NCI-H1105 treated with DMSO at 0.1 percent for 48 hours (cell line): ENCODE measurements around the gene QSOX1.

Experiments used
- DNase-seq: peaks from one replicate; lab custom pipeline; 2025; lab: John Stamatoyannopoulos, UW

QSOX1 gene

GRCh38 chr1:180250883-180251509, 96.3 kb downstream of the QSOX1 start:
- DNase-seq, result no peak

DNA sequence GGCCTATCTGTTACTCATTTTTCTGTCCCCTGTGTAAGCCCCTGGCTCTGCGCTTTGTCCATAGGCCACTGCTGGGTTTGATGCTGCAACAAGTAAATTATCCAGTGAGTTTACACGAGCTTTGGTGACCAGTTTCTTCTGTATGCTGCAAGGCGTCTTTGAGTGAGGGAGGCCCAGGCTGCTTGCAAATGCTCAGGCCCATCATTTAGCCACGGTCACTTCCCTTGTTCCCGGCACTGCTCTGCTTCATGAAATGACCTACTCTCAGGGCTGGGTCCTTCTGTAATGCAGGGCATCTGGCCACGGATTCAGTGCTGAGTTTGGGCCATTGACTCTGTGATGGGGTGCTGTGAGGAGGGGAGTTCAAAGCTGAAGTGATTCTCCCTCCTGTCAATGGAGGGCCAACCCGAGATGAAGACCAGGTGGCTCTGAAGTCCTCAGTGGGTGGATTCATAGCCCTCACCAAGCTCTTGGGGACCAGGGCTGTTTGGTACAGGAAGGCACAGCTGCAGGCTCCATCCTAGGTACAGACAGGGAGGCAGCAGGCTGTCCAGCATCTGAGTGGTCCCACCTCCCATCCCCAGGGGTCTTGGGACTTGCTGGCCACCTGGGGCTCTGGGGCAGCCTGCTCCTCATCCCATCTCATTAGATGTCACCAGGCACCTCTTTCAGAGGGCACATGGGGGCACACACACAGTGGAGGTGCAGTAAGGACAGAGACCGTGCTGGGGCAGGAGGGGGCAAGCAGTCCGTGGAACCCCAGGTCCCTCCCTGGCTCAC, 97.0 kb downstream of the QSOX1 start:
- DNase-seq, result no peak

DNA sequence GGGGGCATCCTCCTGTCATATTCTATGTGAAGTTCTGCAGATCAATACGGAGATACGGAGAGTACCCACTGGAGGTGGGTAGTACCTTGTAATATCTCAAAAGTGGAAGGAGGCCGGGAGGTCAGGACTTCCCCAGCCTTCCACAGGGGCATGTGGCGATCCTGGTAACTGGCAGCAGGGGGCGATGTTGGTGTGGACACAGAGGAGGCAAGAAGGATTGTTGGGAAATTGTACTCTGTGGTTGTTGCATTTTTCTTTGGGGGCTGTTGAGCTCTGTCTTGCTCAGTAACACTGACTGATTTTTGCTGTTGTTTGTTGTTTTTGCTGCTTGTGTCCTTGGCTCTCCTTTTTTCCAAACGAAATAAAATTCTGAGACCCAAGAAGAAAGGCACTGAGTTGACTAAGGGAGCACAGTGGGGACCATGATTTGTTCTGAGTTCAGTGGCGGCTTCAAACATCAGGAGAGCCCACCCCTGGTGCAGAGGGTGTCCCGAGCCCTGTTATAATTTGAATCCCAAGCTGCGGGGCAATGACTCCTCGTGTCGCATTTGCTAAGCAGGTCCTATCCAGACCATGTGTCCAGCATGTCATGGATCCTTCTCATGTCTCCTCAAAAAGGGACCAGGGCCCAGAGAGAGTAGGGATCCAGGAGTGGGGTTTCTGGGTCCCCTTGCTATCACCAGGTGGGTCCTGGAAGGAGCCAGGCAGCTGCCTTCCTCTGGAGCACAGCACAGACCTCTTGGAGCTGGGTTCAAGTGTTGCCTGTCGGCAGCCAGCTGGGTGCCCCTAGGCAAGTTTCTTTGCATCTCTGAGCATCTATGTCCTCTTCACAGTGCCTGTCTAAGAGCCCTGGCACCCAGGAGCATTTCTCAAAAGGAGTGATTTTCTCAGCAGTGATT, 98.2 kb downstream of the QSOX1 start:
- peak; percentile 46 for DNase-seq
